ENCODE measurements around the gene TAS2R38. TPM values are rescaled to one million over a fixed set of nuclear protein-coding genes. Genes with fewer than 3 reads are reported as not detected.

The TAS2R38 gene
- total RNA-seq, 1 experiment from 2014 or later = not detected

Other genes starting within 250 kb of the TAS2R38 start
- 913 and 1,102 TPM in 2 replicates for gene SSBP1, start 235.4 kb downstream of the TAS2R38 start, total RNA-seq (2014; rRNA removed; shearing (Covaris generic))
- 0.17 TPM in 1 of 2 replicates, not detected in the other for gene TAS2R3, start 209.7 kb downstream of the TAS2R38 start, total RNA-seq (2014; rRNA removed; shearing (Covaris generic))
- 0.18 and 0.69 TPM in 2 replicates for gene TAS2R4, start 197.1 kb downstream of the TAS2R38 start, total RNA-seq (2014; rRNA removed; shearing (Covaris generic))
- 0.06 TPM in 1 of 2 replicates, not detected in the other for gene TAS2R5, start 183.6 kb downstream of the TAS2R38 start, total RNA-seq (2014; rRNA removed; shearing (Covaris generic))
- not detected in 2 replicates for gene PRSS37, start 132.3 kb downstream of the TAS2R38 start, total RNA-seq (2014; rRNA removed; shearing (Covaris generic))
- not detected in 2 replicates for gene OR9A4, start 57.4 kb downstream of the TAS2R38 start, total RNA-seq (2014; rRNA removed; shearing (Covaris generic))
- not detected in 2 replicates for gene CLEC5A, start 26.8 kb downstream of the TAS2R38 start, total RNA-seq (2014; rRNA removed; shearing (Covaris generic))
- gene MGAM, start 22.1 kb upstream of the TAS2R38 start, total RNA-seq (2014; rRNA removed; shearing (Covaris generic)) = 0.40 TPM in 1 of 2 replicates, not detected in the other
- gene MGAM2, start 137.9 kb upstream of the TAS2R38 start, total RNA-seq (2014; rRNA removed; shearing (Covaris generic)) = not detected in 2 replicates